Fibroblast of the aortic adventitia (primary cell): ENCODE measurements around the gene KIF2A. TPM values are rescaled to one million over a fixed set of nuclear protein-coding genes. Genes with fewer than 3 reads are reported as not detected.

Experiments used
- DNase-seq: peaks from one replicate; pipeline ENCODE4 v3.0.0-alpha.2; 2010; ENCODE audit warnings: low read depth
- H3K4me3 ChIP-seq: 2 replicates; pipeline ENCODE4 v1.5.1; 2011; ENCODE audit warnings: low read depth, mild to moderate bottlenecking, control low read depth, low read length, moderate library complexity
- total RNA-seq: library from RNA; depleted of rRNA; stranded (reverse); fragments of >200 nt; gene quantifications from 2 replicates; pipeline ENCODE4 v1.2.3, GENCODE V29; 2012; ENCODE audit warnings: low replicate concordance
- TF ChIP-seq, protein P1 (sequence below): IDR thresholded peaks from 2 replicates; pipeline ENCODE4 v1.5.1; 2011; ENCODE audit warnings: mild to moderate bottlenecking, low read length, control low read depth, inconsistent platforms; ENCODE audit not compliant: insufficient read depth

The KIF2A gene
- total RNA-seq, 1 donor = 72.4 TPM

GRCh38 chr5:62373382-62373781 is 67.4 kb downstream of the KIF2A start:
- H3K4me3 ChIP-seq = no peak overlapping the region
- no peak for DNase-seq
- TF ChIP-seq, protein P1, sequence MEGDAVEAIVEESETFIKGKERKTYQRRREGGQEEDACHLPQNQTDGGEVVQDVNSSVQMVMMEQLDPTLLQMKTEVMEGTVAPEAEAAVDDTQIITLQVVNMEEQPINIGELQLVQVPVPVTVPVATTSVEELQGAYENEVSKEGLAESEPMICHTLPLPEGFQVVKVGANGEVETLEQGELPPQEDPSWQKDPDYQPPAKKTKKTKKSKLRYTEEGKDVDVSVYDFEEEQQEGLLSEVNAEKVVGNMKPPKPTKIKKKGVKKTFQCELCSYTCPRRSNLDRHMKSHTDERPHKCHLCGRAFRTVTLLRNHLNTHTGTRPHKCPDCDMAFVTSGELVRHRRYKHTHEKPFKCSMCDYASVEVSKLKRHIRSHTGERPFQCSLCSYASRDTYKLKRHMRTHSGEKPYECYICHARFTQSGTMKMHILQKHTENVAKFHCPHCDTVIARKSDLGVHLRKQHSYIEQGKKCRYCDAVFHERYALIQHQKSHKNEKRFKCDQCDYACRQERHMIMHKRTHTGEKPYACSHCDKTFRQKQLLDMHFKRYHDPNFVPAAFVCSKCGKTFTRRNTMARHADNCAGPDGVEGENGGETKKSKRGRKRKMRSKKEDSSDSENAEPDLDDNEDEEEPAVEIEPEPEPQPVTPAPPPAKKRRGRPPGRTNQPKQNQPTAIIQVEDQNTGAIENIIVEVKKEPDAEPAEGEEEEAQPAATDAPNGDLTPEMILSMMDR = no peak

- DNase-seq = no peak
These were observed 68.1 kb downstream of the KIF2A start for GRCh38 chr5:62374090-62374489.

GRCh38 chr5:62375627-62376026 is 69.6 kb downstream of the KIF2A start:
- no peak overlapping the region for H3K4me3 ChIP-seq
- TF ChIP-seq, protein P1 = no peak
- no peak for DNase-seq

More at GRCh38 chr5:62374090-62374489, 68.1 kb downstream of the KIF2A start:
- no peak overlapping the region for H3K4me3 ChIP-seq
- TF ChIP-seq, protein P1 = no peak

- H3K4me3 ChIP-seq = no peak overlapping the region
- no peak for DNase-seq
- TF ChIP-seq, protein P1 = no peak
These were observed 70.1 kb downstream of the KIF2A start for GRCh38 chr5:62376064-62376463.

DNA sequence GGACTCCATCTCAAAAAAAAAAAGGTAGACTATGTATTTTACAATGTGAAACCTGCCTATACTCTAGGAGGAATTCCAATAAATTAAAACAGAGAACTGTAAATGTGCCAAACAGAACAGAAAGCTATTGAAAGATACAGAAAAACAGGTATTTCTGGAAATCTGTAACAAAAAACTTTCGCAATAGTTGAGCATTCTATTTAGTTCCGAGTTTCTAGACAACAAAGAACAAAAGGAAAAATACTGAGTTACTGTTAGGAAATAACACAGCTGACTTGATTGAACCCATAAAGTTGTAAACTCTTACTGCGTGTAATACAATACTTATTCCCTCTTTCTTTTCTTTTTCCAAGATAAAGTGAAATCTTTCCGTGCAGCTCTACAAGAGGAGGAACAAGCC is 79.1 kb downstream of the KIF2A start:
- DNase-seq = no peak
- H3K4me3 ChIP-seq = no peak overlapping the region
- TF ChIP-seq, protein P1 = no peak

DNA sequence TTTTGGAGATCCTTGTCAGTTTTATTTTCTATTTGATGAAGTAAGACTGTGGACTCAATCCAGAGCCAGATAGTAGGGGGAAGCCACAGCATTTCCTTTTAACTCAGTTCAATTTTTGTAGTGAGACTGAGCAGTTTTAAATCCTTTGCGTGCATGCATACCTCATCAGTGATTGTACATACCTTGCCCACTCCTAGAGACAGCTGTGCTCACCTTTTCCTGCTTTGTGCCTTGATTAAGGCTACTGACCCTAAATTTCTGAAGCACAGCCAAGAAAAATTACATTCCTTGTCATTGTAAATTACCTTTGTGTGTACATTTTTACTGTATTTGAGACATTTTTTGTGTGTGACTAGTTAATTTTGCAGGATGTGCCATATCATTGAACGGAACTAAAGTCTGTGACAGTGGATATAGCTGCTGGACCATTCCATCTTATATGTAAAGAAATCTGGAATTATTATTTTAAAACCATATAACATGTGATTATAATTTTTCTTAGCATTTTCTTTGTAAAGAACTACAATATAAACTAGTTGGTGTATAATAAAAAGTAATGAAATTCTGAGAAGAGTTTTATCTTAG is 79.9 kb downstream of the KIF2A start:
- DNase-seq = no peak
- no peak overlapping the region for H3K4me3 ChIP-seq
- TF ChIP-seq, protein P1 = no peak

DNA sequence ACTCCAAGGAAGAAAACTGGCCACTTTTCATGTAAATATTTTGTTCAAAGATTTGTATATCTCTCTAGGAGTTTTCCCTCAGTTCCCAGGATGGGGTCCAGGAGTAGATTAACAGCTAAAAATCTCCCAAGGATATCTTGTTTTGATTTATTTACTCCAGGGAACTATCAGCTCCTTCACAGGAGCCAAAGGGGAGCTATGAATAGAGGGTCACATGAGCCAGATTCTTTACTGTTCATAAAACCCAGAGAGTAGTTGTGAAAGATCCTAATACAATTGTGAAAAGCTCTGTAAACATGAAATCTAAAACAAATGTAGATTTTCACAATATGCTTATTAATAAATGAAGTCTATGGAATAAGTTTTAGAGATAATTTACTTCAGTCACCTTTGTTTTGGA is 80.8 kb downstream of the KIF2A start:
- TF ChIP-seq, protein P1 = no peak
- H3K4me3 ChIP-seq = no peak overlapping the region
- DNase-seq = peak; percentile 18
